ENCODE results near the gene C22orf23.

C22orf23 gene

DNA sequence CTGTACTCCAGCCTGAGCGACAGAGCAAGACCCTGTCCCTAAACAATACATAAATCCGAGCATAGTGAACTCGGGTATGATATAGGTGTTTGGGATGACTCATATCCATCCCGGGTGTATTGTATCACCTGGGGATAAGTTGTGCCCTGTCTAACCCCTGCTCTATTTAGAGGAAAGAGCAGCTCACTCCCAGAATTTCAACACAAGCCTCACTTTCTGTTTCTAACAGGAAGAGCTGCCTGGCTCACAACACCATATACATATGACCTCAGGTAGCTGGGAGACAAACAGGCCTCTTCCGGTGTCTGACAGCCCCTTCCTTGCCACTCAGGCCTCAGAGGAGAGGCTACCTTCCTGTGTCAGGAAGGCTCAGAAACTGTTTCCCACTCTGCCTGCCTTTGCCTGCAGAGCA, 57.2 kb downstream of the C22orf23 start:
- DNase-seq: no peak

- no peak for DNase-seq
Measured at GRCh38 chr22:37894939-37895670, 58.3 kb downstream of the C22orf23 start.

- no peak for DNase-seq
Measured at GRCh38 chr22:37893583-37893983, 59.8 kb downstream of the C22orf23 start.
